ENCODE data around the gene FGF1.

DNA sequence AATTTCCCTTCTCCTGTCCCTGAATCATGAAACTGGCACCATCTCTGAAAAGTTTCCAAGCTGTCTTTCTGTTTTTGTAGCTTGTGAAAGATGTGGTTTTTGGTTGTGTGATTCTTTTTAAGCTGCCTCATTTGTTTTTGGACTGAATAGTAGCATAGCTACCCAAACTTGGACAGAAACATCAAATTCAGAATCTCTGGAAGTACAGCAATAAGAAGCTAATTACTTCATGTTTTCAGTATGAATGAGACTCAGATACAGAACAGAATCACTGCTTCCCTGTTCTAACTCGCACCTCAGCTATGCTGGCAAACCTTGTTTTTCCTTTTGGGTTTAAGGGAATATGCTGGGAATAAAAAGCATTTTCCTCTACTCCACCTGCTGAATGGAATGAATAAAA, 101.0 kb downstream of the FGF1 start:
- TF ChIP-seq, protein P1, sequence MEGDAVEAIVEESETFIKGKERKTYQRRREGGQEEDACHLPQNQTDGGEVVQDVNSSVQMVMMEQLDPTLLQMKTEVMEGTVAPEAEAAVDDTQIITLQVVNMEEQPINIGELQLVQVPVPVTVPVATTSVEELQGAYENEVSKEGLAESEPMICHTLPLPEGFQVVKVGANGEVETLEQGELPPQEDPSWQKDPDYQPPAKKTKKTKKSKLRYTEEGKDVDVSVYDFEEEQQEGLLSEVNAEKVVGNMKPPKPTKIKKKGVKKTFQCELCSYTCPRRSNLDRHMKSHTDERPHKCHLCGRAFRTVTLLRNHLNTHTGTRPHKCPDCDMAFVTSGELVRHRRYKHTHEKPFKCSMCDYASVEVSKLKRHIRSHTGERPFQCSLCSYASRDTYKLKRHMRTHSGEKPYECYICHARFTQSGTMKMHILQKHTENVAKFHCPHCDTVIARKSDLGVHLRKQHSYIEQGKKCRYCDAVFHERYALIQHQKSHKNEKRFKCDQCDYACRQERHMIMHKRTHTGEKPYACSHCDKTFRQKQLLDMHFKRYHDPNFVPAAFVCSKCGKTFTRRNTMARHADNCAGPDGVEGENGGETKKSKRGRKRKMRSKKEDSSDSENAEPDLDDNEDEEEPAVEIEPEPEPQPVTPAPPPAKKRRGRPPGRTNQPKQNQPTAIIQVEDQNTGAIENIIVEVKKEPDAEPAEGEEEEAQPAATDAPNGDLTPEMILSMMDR (IDR thresholded peaks at IDR 0.05): no peak
- TF ChIP-seq POLR2AphosphoS5 (IDR thresholded peaks at IDR 0.05) (no peak), POLR2A (IDR thresholded peaks at IDR 0.05) (no peak)

Measured in stomach (tissue), 4 donors.